DMS79 treated with DMSO at 0.1 percent for 48 hours (cell line): ENCODE results near the gene CDC14B.
"Not testable (repeated sequence)": the region's sequence is repeated elsewhere in the genome, so short reads cannot be mapped to it uniquely, and the experiment has no call there.

Experiments
- DNase-seq: peaks from one replicate; lab custom pipeline; 2025; lab: John Stamatoyannopoulos, UW

CDC14B gene

GRCh38 chr9:96587338-96588315 lies 32.0 kb downstream of the CDC14B start:
- no peak for DNase-seq

DNA sequence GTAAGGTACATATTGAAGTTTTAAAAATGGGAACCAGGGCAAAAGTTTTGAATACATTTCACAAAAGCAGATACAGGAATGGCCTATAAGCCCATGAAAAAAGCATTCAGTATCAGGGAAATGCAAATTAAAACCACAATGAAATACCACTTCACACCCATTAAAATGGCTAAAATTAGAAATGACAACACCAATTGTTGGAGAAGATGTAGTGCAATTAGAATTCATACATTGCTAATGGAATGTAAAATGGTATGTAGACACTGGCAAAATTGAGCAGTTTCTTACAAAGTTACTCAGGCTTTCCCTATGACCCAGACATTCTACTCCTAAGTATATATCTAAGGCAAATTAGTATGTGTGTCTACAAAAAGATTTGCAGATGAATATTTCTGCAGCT lies 34.2 kb downstream of the CDC14B start:
- DNase-seq = no peak

GRCh38 chr9:96582199-96582598 lies 37.4 kb downstream of the CDC14B start:
- DNase-seq = not testable (repeated sequence)

- no peak for DNase-seq
Measured at GRCh38 chr9:96581786-96582185, 37.9 kb downstream of the CDC14B start.

DNA sequence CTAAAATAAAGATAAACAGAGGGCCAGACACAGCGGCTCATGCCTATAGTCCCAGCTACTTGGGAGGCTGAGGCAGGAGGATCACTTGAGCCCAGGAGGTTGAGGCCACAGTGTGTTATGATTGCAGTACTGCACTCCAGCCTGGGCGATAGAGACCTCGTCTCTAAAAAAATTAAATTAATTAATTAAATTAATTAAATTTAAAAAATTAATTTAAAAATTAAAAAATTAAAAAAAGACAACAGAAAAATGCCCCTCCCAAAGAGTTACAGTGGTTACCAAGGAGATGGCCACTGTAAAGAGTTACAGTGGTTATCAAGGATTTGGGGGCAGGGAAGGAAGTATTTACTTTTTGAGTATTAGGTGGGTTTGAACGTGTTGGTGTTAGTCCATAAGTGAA lies 38.3 kb downstream of the CDC14B start:
- no peak for DNase-seq

DNA sequence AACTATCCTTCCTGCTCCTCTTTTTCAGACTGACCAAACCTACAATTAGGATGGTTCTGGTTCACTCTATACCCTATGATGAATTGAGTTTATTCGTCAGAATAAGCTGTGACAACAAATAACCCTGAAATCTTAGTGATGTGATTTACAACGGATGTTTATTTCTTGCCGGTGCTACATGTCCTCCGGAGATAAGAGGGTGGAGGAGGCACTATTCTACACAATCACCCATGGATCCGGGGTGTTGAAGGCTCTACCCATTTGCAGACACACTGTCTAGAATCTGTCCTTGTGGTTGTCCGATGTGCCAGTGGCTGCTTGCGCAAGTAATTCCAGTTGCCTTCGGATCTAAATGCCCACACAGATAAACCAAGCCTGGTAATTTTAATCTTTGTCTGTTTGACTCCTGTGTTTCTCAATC lies 44.7 kb downstream of the CDC14B start:
- no peak for DNase-seq

- no peak for DNase-seq
Measured at GRCh38 chr9:96574455-96574854, 45.2 kb downstream of the CDC14B start.

GRCh38 chr9:96567203-96567700 lies 52.4 kb downstream of the CDC14B start:
- peak; percentile 2 for DNase-seq

DNA sequence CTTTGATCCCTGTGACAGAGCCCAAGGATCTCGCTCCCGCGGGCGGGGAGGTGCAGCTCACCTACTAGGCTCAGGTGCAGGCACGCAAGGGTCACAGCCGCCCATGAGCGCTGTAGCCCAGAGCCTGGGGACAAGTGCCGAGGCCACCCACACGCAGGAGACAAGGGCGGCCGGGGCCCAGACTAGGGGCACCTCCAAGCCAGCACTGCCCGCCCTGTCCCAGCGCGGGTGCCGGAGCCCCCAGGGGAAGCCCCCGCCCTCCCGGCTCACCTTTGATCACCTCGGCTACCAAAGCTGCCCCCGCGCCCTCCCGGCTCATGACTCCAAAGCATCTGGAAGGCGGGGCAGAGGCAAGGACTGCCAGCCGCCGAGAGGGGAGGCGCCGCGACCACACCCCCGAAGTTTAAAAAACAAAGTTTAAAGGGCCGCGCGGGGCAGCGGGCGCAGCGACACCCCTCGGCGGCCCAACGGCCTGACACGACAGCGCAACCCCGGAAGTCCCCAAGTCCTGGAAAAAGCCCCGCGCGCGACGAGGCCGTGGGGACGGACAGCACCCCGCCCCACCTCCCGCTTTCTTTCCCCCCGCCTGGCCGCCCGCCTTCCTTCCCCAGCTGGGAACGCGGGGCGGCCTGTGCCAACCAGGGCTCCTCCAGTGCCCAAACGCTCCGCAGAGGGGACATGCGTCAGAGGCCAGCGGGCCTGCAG lies 53.0 kb downstream of the CDC14B start:
- DNase-seq = no peak

DNA sequence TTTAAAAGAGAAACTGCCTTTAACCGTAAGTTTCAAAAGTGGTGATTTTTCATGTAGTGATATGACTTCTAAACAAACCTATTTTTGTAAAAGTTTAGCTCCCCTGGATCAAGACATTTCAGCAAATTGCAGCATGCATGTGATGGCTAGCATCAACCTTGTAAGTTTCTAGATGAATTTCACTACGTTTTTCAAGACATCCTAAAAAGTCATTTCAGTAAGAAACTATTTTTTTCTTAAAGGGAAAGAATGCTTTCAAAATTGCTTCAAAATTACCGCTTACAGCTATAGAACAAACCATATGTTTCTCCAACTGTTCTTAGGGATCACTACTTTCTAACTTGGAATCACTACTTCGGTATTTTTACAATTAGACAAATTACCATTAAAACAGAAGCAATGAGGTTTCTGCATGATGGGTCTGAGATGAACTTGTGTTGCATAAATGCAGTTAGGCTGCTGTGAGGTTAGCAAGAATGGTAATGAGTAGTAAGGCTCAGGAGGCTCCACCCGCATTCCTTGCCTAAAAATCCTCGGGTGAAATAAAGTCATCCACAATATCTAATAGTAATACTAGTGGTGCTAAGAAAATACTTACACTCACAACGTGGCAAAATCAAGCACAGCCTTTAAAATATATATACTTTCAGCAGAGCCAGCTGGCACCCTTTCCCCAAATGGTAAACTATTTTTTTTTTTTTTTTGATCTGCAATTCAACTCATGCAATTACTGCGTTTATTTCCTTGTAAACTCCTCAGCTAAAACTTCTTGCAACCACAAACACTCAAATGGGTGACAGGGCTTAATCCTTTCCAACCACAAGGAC lies 53.8 kb downstream of the CDC14B start:
- peak; percentile 4 for DNase-seq

GRCh38 chr9:96564217-96564616 lies 55.4 kb downstream of the CDC14B start:
- DNase-seq = no peak

DNA sequence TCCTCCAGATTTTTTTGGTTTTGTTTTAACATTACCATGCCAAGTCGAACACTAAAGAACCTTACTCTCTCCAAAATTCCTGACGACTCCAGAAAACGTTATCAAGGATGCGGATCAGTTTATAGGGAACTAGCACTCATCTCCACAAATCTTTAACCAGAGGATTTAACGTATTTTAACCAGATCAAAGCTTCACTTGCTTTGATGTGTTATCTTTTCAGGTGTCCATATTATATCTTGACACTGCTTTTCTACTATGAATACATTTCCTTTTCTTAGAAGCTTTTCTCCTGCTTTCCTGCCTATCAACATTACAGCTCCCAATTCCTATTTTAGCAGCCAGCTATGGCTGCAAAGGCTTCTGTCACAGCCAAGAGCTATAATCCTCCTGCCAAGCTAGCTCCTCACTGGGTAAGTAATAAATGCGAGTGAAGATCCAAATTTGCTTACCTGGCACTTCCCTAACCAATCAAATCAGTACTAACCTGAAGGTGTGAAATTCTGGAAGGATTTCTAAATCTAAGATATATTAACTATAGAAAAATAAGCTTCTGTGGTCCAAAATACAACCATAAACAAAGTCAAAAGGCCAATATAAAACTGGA lies 60.2 kb downstream of the CDC14B start:
- no peak for DNase-seq

GRCh38 chr9:96557921-96558320 lies 61.7 kb downstream of the CDC14B start:
- DNase-seq = no peak

DNA sequence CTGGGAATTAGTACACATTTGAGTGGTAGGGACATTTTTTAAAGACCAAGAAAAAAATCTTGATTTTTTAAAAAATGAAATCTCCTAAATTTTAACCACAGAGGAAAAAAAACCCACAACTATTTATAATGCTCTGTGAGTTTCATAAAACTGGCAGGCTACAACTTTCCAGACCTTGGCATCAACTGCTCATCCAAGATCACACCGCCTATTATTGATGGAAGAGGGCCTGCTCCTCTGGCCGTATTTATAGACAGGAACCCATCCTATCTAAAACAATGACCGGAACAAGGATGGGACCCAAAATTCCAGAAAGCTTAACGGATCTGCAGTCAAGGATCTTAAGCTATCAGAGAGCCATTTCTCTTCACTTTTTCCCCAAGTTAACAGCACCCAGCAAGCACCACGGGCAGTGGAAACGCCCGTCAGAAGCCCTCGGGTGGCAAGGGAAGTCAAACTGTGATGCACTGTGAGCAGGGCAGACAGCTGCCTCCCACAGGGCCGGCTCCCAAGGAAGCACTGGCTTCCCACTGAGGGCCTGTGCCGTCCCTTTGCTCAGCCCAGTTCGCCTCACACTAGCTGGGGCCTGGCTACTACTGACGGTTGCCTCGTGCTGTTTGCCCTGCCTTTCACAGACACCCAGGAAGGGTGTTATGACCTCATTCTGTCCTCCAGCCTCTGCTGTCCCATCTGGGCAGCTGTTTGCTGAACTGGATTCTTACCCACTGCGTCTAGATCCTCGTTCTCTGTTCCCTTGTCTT lies 62.8 kb downstream of the CDC14B start:
- no peak for DNase-seq

GRCh38 chr9:96555567-96556386 lies 63.9 kb downstream of the CDC14B start:
- DNase-seq = no peak

DNA sequence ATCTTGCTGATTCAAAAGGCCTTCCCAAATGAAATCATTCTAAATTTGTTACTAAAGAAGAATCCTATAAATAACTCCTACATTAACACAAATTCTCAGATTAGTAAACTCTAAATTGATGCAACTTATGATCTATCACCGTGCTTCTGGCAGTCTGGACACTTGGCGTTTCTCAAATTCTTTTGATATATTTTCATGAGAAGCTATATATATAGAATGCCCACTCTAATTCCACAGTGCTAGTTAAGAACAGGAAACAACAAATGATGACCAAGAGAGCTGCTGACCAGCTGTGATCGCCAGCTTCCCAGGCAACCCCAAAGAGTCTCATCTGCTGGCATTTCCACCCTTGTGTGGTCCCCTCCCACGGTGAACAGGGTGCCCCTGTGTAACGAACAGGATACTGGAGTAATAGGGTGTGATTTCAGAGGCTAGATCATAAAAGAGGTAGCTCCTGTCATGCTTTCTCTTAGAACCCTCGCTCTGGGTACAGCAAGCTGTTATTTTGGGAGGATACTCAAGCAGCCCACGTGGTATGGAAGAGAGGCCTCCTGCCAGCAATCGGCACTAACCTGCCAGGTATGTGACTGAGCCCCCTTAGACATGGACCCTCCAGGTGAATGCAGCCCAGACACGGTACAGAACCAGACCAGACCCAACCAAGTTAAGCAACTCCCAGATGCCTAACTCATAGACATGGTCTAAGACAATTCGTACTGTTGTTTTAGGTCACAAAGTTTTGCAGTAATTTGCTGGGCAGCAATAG lies 64.7 kb downstream of the CDC14B start:
- no peak for DNase-seq

DNA sequence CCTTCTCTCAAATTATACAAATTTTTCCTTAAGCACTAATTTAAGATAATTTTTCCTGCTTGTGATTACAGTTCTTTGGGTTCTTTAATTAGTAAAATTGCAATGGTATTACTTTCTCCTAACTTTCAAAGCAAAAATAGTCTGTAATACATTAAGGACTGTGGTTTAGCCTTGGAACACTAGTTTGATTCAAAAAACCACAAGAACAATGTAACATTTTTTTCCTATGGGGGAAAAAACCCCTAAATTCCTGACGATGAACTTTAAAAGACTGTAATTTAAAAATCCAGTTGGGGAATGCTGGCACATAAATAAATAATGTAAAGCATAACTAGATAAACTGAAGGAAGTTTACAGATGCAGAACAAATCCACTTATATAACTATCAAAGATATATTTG lies 65.3 kb downstream of the CDC14B start:
- DNase-seq = no peak

GRCh38 chr9:96553070-96553469 lies 66.6 kb downstream of the CDC14B start:
- no peak for DNase-seq

- DNase-seq = no peak
Measured at GRCh38 chr9:96551403-96551802, 68.2 kb downstream of the CDC14B start.
